ENCODE measurements around the gene GNPTG. TPM values are rescaled to one million over a fixed set of nuclear protein-coding genes. Genes with fewer than 3 reads are reported as not detected.

The GNPTG gene
- total RNA-seq, 1 experiment from 2014 or later, result 29.4 TPM

GRCh38 chr16:1333149-1333812 lies 18.4 kb upstream of the GNPTG start, which contains the start of gene BAIAP3:
Gene BAIAP3 (plus strand): TSS chr16:1333645. CDS start chr16:1338550, 4,905 bp downstream.
- Histone ChIP-seq H3K9me3 (ENCODE audit: control insufficient read depth, low read depth, low read length) (no peaks in the 10 kb centered on the region), H3K9ac (ENCODE audit: extremely low read depth, insufficient read length, low read length) (no peak within 1 kb of the TSS), H4K8ac (replicated peaks; ENCODE audit: insufficient read length, low read depth, low read length) (no peak within 1 kb of the TSS), H3T11ph (ENCODE audit: low read length) (no peak within 1 kb of the TSS), H3K27ac (ENCODE audit: insufficient read length, low read depth, low read length) (no peak within 1 kb of the TSS), H2BK20ac (ENCODE audit: low read depth, low read length, poor library complexity, severe bottlenecking) (no peak within 1 kb of the TSS), H3K18ac (ENCODE audit: insufficient read length, low read depth, low read length) (peak within 1 kb of the TSS; percentile 96), H2BK5ac (ENCODE audit: insufficient read length, low read length) (no peak within 1 kb of the TSS), H2AFZ (ENCODE audit: low read length) (no peak within 1 kb of the TSS), H3K23me2 (ENCODE audit: insufficient read length, low read depth, low read length, poor library complexity, severe bottlenecking) (peaks cover 20% of the 10 kb centered on the region), H2AK5ac (ENCODE audit: insufficient read length, low read length) (no peak within 1 kb of the TSS), H2BK12ac (ENCODE audit: insufficient read length, low read depth, low read length) (no peak within 1 kb of the TSS), H4K5ac (ENCODE audit: insufficient read length, low read depth, low read length) (no peak within 1 kb of the TSS), H2BK15ac (ENCODE audit: low read depth, low read length) (no peak within 1 kb of the TSS), H4K20me1 (ENCODE audit: control insufficient read depth, insufficient read depth, insufficient read length) (no peaks in the 10 kb centered on the region), H3K79me1 (ENCODE audit: insufficient read depth, low read depth, low read length, poor library complexity, severe bottlenecking) (no peaks in the 10 kb centered on the region), H3K23ac (ENCODE audit: insufficient read length, low read depth, low read length) (no peak within 1 kb of the TSS), H3K14ac (ENCODE audit: insufficient read depth, low read length) (peak within 1 kb of the TSS; percentile 91), H2BK120ac (ENCODE audit: low read depth, low read length, poor library complexity, severe bottlenecking) (no peak within 1 kb of the TSS), H3K27me3 (ENCODE audit: insufficient read depth, low read length) (peaks cover 16% of the 10 kb centered on the region; the same call in 1 of the 2 replicates), H3K4me1 (ENCODE audit: insufficient read depth, low read length) (no peaks in the 10 kb centered on the region), H4K91ac (ENCODE audit: insufficient read length, low read depth, low read length) (peak within 1 kb of the TSS; percentile 60), H3K56ac (ENCODE audit: insufficient read length, low read depth, low read length) (no peak within 1 kb of the TSS), H3K79me2 (ENCODE audit: insufficient read depth, low read length) (no peaks in the 10 kb centered on the region), H3K4ac (ENCODE audit: low read depth, low read length) (peak within 1 kb of the TSS; percentile 73), H3K4me2 (ENCODE audit: insufficient read depth, insufficient read length, low read length) (peak within 1 kb of the TSS; percentile 73)
- Mint-ChIP-seq H3K27me3 (ENCODE audit: low read depth) (peaks cover 45% of the 10 kb centered on the region), H3K27ac (no peak within 1 kb of the TSS), H3K36me3 (ENCODE audit: insufficient read depth in 1 of 3, low read depth in 3 of 3) (no peaks in the 10 kb centered on the region), H3K4me3 (peak within 1 kb of the TSS; percentile 49 to 84), H3K9me3 (no peaks in the 10 kb centered on the region), H3K4me1 (peaks cover 12 to 18% of the 10 kb centered on the region in 2 experiments)
- no peak for TF ChIP-seq CTCF (conservative IDR thresholded peaks at IDR 0.05)
- no CpG with 5 or more reads among the region's 83 CpGs for WGBS (ENCODE audit: extremely low coverage, insufficient read length, low lambda C conversion rate)
- DNase-seq, result peak; percentile 70
